Smooth muscle cell (in vitro differentiated cells): ENCODE data around the gene SLX4. TPM values are rescaled to one million over a fixed set of nuclear protein-coding genes. Genes with fewer than 3 reads are reported as not detected.

Experiments used
- DNase-seq: peaks from one replicate; lab custom pipeline; 2025; ENCODE audit not compliant: unreplicated experiment; lab: John Stamatoyannopoulos, UW
- H2AFZ ChIP-seq: fragments of 200-600 bp; sonication (generic); 2 replicates; pipeline ENCODE4 v1.6.0; 2016; ENCODE audit warnings: antibody characterized with exemption, low read depth, mild to moderate bottlenecking
- H3F3A ChIP-seq: fragments of 200-600 bp; sonication (generic); 2 replicates; pipeline ENCODE4 v1.6.0; 2017; ENCODE audit warnings: antibody characterized with exemption, low read depth
- H3K27ac ChIP-seq: fragments of 200-600 bp; sonication (generic); 2 replicates; pipeline ENCODE4 v1.5.1; 2016; ENCODE audit warnings: low read depth, mild to moderate bottlenecking
- H3K27me3 ChIP-seq: fragments of 200-600 bp; sonication (generic); 2 replicates; pipeline ENCODE4 v1.6.1; 2016; ENCODE audit warnings: low read depth, mild to moderate bottlenecking
- H3K36me3 ChIP-seq: fragments of 200-600 bp; sonication (generic); 2 replicates; pipeline ENCODE4 v1.5.1; 2016; ENCODE audit warnings: low read depth
- H3K4me1 ChIP-seq: fragments of 200-600 bp; sonication (generic); 2 replicates; pipeline ENCODE4 v1.5.1; 2016; ENCODE audit warnings: low read depth
- H3K4me2 ChIP-seq: fragments of 200-600 bp; sonication (generic); 2 replicates; pipeline ENCODE4 v1.6.0; 2016; ENCODE audit warnings: mild to moderate bottlenecking
- H3K4me3 ChIP-seq: fragments of 200-600 bp; sonication (generic); 2 replicates; pipeline ENCODE4 v1.5.1; 2016; ENCODE audit warnings: mild to moderate bottlenecking
- H3K79me2 ChIP-seq: fragments of 200-600 bp; sonication (generic); 2 replicates; pipeline ENCODE4 v1.6.0; 2016; ENCODE audit warnings: low read depth, mild to moderate bottlenecking
- H3K9ac ChIP-seq: fragments of 200-600 bp; sonication (generic); 2 replicates; pipeline ENCODE4 v1.6.0; 2016; ENCODE audit warnings: low read depth
- H3K9me3 ChIP-seq: fragments of 200-600 bp; sonication (generic); replicated peaks from 2 replicates; pipeline ENCODE4 v1.5.1; 2016; ENCODE audit warnings: low read depth
- H4K20me1 ChIP-seq: fragments of 200-600 bp; sonication (generic); 2 replicates; pipeline ENCODE4 v1.6.0; 2016; ENCODE audit warnings: low read depth
- WGBS: methylation state at CpG from one replicate; pipeline ENCODE4 v1.1.7; 2016; ENCODE audit warnings: low lambda C conversion rate; 5-methylcytosine and 5-hydroxymethylcytosine counted together
- polyA plus RNA-seq: library from polyadenylated mRNA; unstranded; fragments of >200 nt; fragmentation: Nextera tagmentation; extraction: Ambion mirVana; gene quantifications from 2 replicates; pipeline ENCODE4 v1.2.1, GENCODE V29; 2016
- total RNA-seq: library from RNA; depleted of rRNA; stranded (reverse); fragments of >200 nt; gene quantifications from 2 replicates; pipeline ENCODE4 v1.2.3, GENCODE V29; 2014
- TF ChIP-seq, protein P1 (sequence below): fragments of 200-600 bp; sonication (generic); IDR thresholded peaks from 2 replicates; pipeline ENCODE4 v1.5.1; 2017; ENCODE audit warnings: borderline replicate concordance, mild to moderate bottlenecking, antibody characterized with exemption; ENCODE audit not compliant: insufficient read depth, poor library complexity, severe bottlenecking

SLX4 gene
- total and polyA plus RNA-seq, 2 experiments from 2014 or later, result 3.5 to 3.6 TPM

GRCh38 chr16:3599922-3600321 lies 11.5 kb downstream of the SLX4 start:
- Histone ChIP-seq H3K4me1 (no peaks in the 10 kb centered on the region), H3F3A (no peaks in the 10 kb centered on the region), H3K36me3 (peaks cover 5% of the 10 kb centered on the region), H3K27ac (no peak overlapping the region), H3K9me3 (no peaks in the 10 kb centered on the region), H3K27me3 (no peaks in the 10 kb centered on the region), H3K79me2 (no peaks in the 10 kb centered on the region), H3K9ac (no peak overlapping the region), H3K4me2 (no peak overlapping the region), H4K20me1 (no peaks in the 10 kb centered on the region), H3K4me3 (no peak overlapping the region), H2AFZ (no peak overlapping the region)
- no peak for DNase-seq
- WGBS, result 100% methylated on average over 4 of the region's 4 CpGs
- TF ChIP-seq, protein P1, sequence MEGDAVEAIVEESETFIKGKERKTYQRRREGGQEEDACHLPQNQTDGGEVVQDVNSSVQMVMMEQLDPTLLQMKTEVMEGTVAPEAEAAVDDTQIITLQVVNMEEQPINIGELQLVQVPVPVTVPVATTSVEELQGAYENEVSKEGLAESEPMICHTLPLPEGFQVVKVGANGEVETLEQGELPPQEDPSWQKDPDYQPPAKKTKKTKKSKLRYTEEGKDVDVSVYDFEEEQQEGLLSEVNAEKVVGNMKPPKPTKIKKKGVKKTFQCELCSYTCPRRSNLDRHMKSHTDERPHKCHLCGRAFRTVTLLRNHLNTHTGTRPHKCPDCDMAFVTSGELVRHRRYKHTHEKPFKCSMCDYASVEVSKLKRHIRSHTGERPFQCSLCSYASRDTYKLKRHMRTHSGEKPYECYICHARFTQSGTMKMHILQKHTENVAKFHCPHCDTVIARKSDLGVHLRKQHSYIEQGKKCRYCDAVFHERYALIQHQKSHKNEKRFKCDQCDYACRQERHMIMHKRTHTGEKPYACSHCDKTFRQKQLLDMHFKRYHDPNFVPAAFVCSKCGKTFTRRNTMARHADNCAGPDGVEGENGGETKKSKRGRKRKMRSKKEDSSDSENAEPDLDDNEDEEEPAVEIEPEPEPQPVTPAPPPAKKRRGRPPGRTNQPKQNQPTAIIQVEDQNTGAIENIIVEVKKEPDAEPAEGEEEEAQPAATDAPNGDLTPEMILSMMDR, result no peak

DNA sequence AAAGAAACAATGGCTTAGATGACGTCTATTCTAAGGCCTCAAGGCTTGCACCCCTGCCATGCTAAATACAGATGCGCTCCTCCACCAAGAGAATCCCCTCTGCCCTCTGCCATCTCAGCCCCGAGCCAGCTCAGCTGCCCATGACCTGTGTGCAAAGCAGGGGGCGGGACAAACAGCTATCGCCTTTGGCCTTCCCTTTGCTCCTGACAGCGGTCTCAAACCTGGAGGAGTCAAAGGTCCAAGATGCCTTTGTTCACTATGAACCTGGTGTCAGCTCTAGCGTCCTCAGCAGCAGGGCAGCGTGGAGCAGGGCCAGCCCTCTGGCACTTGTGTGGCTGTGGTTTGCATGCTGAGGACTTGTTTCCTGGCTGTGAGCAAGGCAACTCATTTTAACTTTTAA lies 12.3 kb downstream of the SLX4 start:
- no peak overlapping the region for H3K4me2 ChIP-seq
- H3K4me3 ChIP-seq, result no peak overlapping the region
- H3K36me3 ChIP-seq, result peaks cover 5% of the 10 kb centered on the region
- no peak for DNase-seq
- H3K4me1 ChIP-seq, result no peaks in the 10 kb centered on the region
- no peaks in the 10 kb centered on the region for H3K79me2 ChIP-seq
- no peaks in the 10 kb centered on the region for H4K20me1 ChIP-seq
- no peaks in the 10 kb centered on the region for H3F3A ChIP-seq
- TF ChIP-seq, protein P1, result no peak
- H3K9ac ChIP-seq, result no peak overlapping the region
- no peak overlapping the region for H3K27ac ChIP-seq
- no peaks in the 10 kb centered on the region for H3K27me3 ChIP-seq
- 96% methylated on average over 8 of the region's 8 CpGs for WGBS
- no peaks in the 10 kb centered on the region for H3K9me3 ChIP-seq
- H2AFZ ChIP-seq, result no peak overlapping the region

DNA sequence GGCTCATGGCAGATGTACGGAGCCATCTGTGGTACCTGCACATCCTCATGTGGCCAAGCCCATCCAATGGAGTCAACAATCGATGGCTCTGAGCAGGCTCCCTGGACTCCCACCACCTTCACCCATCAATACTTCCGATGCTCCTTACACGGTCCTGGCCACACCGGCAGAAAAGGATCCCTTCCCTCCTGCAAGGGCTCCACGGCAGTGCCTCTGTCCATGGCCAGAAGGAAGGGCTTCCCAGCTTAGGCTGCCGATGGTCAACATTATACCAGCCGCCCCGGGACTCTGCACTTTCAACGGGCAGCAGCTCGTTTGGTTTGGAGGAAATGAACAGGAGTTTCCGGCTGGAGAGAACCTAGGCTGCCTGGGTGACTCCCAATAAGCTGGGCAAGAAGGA lies 13.2 kb downstream of the SLX4 start:
- DNase-seq, result no peak
- Histone ChIP-seq H3K4me3 (no peak overlapping the region), H4K20me1 (no peaks in the 10 kb centered on the region), H3K9ac (no peak overlapping the region), H3K4me2 (no peak overlapping the region), H3F3A (no peaks in the 10 kb centered on the region), H3K79me2 (no peaks in the 10 kb centered on the region), H2AFZ (no peak overlapping the region), H3K36me3 (no peaks in the 10 kb centered on the region), H3K4me1 (no peaks in the 10 kb centered on the region), H3K9me3 (no peaks in the 10 kb centered on the region), H3K27me3 (no peaks in the 10 kb centered on the region), H3K27ac (no peak overlapping the region)
- TF ChIP-seq, protein P1, result no peak
- 97% methylated on average over 12 of the region's 12 CpGs for WGBS

DNA sequence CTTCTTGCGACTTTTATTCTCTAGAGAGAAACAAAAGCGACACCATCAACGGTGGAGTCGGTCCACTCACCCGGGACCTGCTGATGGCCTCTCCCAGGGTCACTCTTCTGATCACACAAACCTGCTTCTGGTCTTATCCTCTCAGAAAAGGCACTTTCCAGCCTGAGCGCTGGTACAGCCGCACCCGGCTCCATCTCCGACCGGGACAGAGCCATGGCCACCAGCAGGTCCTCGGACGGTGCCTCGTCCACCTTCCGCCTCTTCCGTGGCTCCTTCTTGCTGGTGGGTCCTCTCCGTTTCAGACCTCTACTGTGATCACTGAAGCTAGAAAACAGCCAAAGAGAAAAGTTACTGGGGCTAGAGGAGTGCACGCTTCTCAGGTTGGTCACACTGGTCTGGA lies 13.7 kb downstream of the SLX4 start:
- DNase-seq, result no peak
- no peaks in the 10 kb centered on the region for H3K36me3 ChIP-seq

More for the DNA sequence above, 13.7 kb downstream of the SLX4 start:
- no peaks in the 10 kb centered on the region for H4K20me1 ChIP-seq
- TF ChIP-seq, protein P1, result no peak
- H3K4me2 ChIP-seq, result no peak overlapping the region
- no peak overlapping the region for H3K9ac ChIP-seq
- WGBS, result 98% methylated on average over 17 of the region's 17 CpGs
- H3K4me1 ChIP-seq, result no peaks in the 10 kb centered on the region
- H3F3A ChIP-seq, result no peaks in the 10 kb centered on the region
- H3K4me3 ChIP-seq, result no peak overlapping the region
- H3K27me3 ChIP-seq, result no peaks in the 10 kb centered on the region
- no peak overlapping the region for H3K27ac ChIP-seq
- no peak overlapping the region for H2AFZ ChIP-seq
- no peaks in the 10 kb centered on the region for H3K9me3 ChIP-seq
- no peaks in the 10 kb centered on the region for H3K79me2 ChIP-seq
